GM10248 (cell line): Measurements from ENCODE around the gene STX17.

Experiments
- CTCF ChIA-PET: fragments of 300-600 bp; sonication (Branson Sonifier 250); formaldehyde crosslinking; extraction: SDS; loops from one replicate; lab custom pipeline; 2021; ENCODE audit warnings: antibody characterized with exemption; lab: Yijun Ruan, JAX
- POLR2A ChIA-PET: fragments of 350-650 bp; sonication (Branson Sonifier 250); formaldehyde crosslinking; extraction: SDS; loops from one replicate; lab custom pipeline; 2020; ENCODE audit warnings: antibody characterized with exemption; lab: Yijun Ruan, JAX
- DNase-seq: peaks from one replicate; pipeline ENCODE4 v3.0.0; 2012; ENCODE audit errors: extremely low spot score
- TF ChIP-seq, protein P1 (sequence below): IDR thresholded peaks from 2 replicates; pipeline ENCODE4 v1.5.1; 2012; ENCODE audit warnings: mild to moderate bottlenecking, low read depth; ENCODE audit errors: extremely low read depth, missing control alignments, control extremely low read depth

The STX17 gene

DNA sequence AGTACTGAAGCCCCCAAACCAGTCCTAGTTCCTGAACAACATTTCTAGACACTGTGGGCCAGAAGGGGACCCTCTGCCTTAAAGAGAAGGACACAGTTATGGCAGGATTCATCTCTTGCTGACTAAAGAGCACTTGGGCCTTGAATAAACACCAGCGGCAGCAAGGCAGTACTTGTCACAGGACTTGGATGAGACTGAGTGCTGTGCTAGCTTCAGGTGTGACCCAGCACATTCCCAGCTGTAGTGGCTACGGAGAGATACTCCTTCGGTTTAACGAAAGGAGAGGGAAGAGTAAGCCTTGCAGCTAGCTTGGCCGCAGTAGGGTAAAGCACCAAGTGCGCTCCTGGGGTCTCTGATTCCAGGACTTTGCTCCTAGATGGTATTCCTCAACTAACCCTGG, 10.9 kb upstream of the STX17 start:
- ChIA-PET CTCF (interaction anchor here (1.2 kb wide), 1 partner anchor 8 kb away, joined by 4 read pairs; no protein-coding TSS in a partner anchor), POLR2A (no interaction called here)
- TF ChIP-seq, protein P1, sequence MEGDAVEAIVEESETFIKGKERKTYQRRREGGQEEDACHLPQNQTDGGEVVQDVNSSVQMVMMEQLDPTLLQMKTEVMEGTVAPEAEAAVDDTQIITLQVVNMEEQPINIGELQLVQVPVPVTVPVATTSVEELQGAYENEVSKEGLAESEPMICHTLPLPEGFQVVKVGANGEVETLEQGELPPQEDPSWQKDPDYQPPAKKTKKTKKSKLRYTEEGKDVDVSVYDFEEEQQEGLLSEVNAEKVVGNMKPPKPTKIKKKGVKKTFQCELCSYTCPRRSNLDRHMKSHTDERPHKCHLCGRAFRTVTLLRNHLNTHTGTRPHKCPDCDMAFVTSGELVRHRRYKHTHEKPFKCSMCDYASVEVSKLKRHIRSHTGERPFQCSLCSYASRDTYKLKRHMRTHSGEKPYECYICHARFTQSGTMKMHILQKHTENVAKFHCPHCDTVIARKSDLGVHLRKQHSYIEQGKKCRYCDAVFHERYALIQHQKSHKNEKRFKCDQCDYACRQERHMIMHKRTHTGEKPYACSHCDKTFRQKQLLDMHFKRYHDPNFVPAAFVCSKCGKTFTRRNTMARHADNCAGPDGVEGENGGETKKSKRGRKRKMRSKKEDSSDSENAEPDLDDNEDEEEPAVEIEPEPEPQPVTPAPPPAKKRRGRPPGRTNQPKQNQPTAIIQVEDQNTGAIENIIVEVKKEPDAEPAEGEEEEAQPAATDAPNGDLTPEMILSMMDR, result no peak
- DNase-seq, result no peak

DNA sequence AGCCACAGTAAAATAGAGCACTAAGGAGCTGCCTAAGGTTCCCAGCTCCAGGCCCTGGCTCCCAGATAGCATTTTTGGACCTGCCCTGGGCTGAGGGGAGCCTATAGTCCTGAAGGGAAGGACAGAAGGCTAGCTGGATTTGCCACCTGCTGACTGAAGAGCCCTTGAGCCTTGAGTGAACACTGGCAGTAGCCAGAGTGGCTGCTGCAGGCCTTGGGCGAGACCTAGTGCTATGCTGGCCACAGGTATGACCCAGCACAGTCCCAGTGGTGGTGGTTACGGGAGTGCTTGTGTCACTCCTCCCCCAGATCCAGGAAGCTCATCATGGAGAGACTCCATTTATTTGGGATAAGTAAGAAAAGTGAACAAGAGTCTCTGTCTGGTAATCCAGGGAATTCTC, 10.3 kb upstream of the STX17 start:
- no peak for DNase-seq
- TF ChIP-seq, protein P1, result no peak
- ChIA-PET POLR2A (interaction anchor here (0.5 kb wide), 1 partner anchor 9 kb away, joined by 4 read pairs; no protein-coding TSS in a partner anchor), CTCF (interaction anchor here (1.2 kb wide), 1 partner anchor 8 kb away, joined by 4 read pairs; no protein-coding TSS in a partner anchor)

DNA sequence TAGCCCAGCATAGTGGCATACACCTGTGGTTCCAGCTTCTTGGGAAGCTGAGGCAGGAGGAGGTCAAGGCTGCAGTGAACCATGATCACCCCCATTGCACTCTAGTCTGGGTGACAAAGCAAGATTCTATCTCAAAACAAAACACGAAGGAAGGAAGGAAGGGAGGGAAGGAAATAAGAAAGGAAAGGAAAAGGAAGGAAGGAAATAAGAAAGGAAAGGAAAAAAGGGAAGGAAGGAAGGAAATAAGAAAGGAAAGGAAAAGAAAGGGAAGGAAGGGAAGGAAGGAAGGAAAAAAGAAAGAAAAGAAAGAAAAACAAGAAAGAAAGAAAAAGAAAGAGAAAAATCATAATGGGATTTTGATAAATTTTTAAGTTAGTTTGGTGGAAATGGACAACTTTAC, 3.1 kb upstream of the STX17 start:
- TF ChIP-seq, protein P1, result no peak
- POLR2A ChIA-PET, result no interaction called here
- CTCF ChIA-PET, result interaction anchor here (2.0 kb wide), 1 partner anchor 14 kb away, joined by 6 read pairs; no protein-coding TSS in a partner anchor
- no peak for DNase-seq

DNA sequence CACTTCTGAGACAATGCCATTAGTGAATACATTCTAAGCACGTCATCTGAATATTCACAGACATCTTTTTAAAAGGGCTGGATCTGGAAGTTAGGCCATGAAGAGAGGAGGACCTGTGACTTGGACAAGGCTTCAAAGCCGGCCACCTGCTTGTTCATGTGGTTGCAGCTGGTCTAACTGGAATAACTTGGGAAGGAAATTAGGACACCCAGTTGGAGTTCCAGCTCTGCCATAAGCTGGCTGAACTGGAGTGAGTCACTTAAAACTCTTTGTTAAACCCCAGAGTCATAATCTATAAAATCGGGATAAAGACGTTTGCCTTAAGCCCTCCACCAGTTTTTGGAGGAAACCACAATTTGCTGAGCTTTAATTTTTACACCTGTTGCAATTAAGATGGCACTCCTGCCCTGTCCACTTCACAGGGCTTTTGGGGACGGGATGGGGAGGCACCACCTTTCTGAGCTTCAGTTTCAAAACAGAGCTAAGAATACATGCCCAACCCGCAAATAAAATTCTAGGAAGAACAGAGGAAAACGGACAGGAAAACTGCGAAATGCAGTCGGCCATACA, 536 bp upstream of the STX17 start:
- ChIA-PET CTCF (interaction anchor here (0.9 to 1.6 kb wide), 8 partner anchors 8 to 651 kb away, joined by 3 to 5 read pairs (median 3); no protein-coding TSS in a partner anchor), POLR2A (interaction anchor here (0.7 kb wide), 1 partner anchor 9 kb away, joined by 4 read pairs; no protein-coding TSS in a partner anchor)
- TF ChIP-seq, protein P1, result no peak
- DNase-seq, result no peak

DNA sequence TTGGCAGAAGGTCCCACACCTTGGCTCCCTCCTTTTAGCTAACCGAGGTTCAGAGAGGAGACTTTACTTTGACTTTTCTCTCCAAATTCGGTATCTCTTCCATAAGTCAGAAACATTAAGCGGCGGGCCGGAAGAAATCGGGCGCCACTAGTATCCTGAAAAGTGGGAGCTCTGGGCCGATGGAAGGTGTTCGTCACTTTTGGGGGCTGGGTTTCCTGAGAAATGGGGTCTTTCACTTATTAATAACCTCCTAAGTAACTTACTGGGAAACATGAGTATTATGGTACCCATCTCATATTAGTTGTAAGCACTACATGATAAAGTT, 716 bp downstream of the STX17 start:
- DNase-seq, result no peak
- TF ChIP-seq, protein P1, result no peak
- ChIA-PET POLR2A (no interaction called here), CTCF (interaction anchor here (0.9 to 1.3 kb wide), 3 partner anchors 11 to 715 kb away, joined by 3 to 4 read pairs (median 3); partner anchors contain the start of gene NR4A3)

DNA sequence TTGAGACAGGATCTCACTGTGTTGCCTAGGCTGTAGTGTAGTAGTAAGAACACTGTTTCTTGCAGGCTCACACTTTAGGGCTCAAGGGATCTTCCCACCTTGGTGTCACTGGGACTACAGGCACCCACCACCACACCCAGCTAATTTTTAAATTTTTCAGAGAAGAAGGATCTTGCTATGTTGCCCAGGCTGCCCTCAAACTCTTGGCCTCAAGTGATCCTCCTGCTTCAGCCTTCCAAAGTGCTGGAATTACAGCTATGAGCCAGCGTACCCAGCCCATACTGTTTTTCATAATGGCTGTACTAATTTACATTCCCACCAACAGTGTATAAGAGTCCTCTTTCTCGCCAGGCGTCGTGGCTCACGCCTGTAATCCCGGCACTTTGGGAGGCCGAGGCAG, 5.1 kb downstream of the STX17 start:
- TF ChIP-seq, protein P1, result no peak
- ChIA-PET POLR2A (no interaction called here), CTCF (interaction anchor here (1.0 kb wide), 1 partner anchor 18 kb away, joined by 3 read pairs; no protein-coding TSS in a partner anchor)
- no peak for DNase-seq
